ENCODE measurements around the gene ACP7.
"Not testable (repeated sequence)": the region's sequence is repeated elsewhere in the genome, so short reads cannot be mapped to it uniquely, and the experiment has no call there.

Gene ACP7

DNA sequence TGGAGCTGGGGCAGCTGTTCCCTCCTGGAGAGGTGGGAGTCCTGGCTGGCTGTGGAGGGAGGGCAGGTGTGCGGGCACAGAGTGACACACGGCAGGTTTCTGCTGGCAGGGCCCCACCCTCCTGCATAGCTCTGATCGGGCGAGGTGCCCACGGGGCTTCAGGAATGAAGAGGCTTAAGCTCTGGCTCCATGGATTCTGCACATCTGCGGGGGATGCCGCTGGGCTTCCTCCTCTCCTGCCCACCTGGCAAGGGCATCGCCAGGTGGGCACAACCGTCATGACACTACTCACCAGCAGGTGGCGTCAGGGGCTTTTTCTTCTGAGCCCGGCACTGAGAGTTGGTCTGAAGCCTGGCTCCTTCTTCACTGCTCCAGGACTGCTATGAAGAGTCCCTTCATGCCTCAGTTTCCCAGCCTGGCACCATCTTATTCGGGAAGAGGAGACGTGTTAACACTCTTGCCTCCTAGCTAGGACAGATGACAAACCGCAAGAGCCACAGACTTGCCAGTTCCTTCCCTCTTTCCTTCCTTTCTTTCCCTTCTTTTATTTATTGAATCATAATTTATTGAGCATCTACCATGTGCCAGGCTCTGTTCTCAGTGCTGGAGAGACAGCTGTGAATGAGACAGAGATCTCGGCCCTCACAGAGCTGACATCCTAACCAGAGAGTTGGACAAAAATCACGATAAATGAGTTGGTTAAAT, 26.2 kb downstream of the ACP7 start:
- peak; percentile 60 for DNase-seq

DNA sequence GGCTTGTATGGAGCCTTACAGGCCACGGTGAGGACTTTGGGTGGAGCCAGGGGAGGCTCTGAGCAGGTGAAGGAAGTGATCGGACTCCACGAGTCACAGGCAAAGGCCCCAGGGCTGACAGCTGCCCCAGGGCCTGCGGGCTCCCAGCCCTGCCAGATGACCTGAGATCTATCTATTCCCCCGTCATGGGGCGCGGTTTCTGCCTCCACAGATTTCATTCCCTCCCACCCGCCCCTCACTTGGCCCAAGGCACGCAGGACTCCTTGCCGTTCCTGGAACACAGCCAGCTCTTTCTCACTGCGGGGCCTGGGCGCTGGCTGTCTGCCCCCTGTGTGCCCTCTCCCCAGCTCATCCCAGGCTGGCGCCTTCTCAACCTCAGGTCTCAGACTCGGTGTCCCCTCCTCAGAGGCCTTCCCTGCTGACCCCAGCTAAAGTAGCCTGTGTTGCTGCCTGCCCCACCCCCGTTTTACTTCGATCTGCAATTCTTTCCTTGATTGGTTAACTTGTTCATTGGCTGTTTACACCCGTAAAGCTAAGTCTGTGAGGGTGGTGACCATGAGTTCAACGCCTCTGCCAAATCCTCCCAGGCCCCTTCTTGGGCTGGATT, 27.5 kb downstream of the ACP7 start:
- no peak for DNase-seq

DNA sequence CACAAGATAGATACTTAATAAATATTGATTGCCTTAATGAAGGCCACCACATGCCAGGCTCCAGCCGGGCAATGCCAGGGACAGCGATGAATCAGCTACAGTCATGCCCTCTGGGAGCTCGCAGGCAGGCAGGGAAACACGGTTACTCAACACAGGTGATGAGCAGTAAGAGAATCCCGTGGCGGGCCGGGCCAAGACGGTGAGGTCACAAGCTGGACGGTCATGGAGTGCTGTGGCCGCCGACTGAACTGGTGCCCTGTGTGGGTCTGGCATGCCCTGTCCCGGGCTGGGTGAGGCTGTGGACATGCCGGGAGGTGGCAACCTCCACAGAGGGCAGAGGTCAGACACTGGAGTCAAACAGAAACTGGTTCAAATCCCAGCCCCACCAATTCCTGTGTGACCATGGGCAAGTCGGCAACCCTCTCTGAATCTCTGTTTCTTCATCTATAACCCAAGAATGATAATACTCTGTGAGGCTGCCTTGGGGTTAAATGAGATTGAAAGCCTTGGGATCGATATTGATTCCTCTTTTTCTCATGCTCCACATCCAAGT, 28.2 kb downstream of the ACP7 start:
- no peak for DNase-seq

DNA sequence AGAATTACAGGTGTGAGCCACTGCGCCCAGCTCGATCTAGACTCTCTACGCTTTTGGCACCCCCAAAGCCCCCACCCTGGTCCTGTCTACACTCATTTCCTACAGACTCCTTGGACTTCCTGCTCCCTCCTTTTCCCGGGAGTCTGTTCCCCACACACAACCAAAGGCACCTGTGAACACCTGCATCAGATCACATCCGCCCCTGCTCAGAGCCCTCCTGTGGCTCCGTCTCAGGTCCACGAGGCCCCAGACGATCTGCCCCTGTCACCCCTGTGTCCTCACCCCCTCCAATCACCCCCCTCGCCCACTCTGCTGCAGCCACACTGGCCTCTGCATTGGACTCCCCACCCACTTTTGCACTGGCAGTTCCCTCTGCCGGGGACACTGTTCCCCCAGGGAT, 29.0 kb downstream of the ACP7 start:
- DNase-seq: no peak

- DNase-seq: no peak
Observed at GRCh38 chr19:39115105-39115847, 31.1 kb downstream of the ACP7 start.

DNA sequence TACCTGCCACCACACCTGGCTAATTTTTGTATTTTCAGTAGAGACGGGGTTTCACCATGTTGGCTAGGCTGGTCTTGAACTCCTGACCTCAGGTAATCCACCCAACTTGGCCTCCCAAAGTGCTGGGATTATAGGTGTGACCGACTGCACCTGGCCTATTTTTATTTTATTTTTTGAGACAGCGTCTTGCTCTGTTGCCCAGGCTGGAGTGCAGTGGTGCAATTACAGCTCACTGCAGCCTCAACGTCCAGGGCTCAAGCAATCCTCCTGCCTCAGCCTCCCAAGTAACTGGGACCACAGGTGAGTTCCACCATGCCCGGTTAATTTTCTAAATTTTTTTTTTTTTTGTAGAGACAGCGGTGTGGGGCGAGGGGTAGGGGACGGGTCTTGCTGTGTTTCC, 32.9 kb downstream of the ACP7 start:
- DNase-seq: not testable (repeated sequence)

DNA sequence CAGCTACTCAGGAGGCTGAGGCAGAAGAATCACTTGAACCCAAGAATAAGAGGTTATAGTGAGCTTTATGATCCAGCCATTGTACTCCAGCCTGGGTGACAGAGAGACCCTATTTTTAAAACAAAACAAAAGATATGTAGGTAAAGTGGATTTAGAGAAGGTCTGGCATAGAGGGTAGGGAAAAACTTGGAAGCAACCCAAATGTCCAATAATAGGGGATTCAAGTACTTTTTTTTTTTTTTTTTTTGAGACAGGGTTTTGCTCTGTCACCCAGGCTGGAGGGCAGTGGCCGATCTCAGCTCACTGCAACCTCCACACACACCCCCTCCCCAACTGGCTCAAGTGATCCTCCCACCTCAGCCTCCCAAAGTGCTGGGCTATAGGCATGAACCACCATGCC, 35.7 kb downstream of the ACP7 start:
- no peak for DNase-seq

DNA sequence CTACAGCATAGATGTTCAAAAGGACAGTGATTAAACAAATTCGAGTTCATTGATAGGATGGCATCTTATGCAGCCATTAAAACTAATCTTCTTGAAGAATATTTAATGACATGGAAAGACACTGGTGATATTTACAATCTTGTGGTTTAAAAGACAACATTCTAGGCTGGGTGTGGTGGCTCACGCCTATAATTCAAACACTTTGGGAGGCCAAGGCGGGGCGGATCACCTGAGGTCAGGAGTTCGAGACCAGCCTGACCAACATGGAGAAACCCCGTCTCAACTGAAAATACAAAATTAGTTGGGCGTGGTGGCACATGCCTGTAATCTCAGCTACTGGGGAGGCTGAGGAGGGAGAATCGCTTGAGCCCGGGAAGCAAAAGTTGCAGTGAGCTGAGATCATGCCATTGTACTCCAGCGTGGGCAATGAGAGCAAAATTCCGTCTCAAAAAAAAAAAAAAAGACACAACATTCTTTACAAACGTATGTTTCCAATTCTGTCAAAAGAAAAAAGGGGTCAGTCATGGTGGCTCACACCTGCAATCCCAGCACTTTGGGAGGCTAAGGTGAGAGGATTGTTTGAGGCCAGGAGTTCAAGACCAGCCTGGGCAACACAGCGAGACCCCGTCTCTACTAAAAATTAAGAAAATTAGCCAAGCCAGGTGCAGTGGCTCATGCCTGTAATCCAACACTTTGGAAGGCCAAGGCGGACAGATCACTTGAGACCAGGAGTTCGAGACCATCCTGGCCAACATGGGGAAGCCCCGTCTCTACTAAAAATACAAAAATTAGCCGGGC, 39.0 kb downstream of the ACP7 start:
- DNase-seq: no peak

GRCh38 chr19:39124136-39124764, 40.1 kb downstream of the ACP7 start:
- DNase-seq: no peak

GRCh38 chr19:39125199-39125553, 41.0 kb downstream of the ACP7 start:
- no peak for DNase-seq

DNA sequence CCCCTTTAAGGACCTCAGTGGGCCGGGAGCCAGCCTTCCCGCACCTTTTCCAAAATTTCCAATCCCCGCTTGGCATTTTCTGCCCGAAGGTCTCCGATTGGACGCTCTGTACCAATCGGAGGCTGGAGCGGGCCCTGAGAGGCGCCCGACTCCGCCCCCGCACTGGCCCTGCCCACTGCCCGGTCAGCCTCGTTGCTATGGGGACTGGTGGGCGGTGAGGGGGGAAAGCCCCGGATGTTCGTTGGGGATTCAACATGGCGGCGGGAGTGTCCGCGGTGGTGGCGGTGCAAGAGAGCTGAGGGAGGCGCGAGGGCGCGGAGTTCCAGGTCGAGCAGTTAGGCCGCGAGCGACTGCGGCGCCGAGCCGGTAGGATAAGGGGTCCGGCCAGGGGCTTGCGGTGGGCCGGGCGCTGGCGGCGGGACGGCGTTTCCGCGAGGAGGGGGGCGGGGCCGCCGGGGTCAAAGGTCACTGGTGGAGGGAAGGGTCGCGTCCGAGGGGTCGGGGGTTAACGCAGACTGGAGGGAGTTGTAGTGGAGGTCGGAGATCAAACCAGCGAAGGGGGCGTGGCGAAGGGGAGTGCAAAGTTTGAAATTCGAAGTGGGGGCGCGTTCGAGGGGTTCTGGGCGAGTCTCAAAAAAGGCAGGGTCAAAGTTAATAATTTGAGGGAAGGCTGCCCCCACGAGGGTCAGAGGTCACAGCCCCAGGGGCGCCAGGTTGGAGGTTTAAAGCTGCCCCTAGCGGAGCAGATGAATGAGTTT, 41.6 kb downstream of the ACP7 start, which contains the start of gene PAK4:
TSS of gene PAK4 (plus strand) at position 233 of the 758 bp plus-strand sequence. CDS start 43,768 bp downstream, outside the sequence.
- peak; percentile 88 for DNase-seq

DNA sequence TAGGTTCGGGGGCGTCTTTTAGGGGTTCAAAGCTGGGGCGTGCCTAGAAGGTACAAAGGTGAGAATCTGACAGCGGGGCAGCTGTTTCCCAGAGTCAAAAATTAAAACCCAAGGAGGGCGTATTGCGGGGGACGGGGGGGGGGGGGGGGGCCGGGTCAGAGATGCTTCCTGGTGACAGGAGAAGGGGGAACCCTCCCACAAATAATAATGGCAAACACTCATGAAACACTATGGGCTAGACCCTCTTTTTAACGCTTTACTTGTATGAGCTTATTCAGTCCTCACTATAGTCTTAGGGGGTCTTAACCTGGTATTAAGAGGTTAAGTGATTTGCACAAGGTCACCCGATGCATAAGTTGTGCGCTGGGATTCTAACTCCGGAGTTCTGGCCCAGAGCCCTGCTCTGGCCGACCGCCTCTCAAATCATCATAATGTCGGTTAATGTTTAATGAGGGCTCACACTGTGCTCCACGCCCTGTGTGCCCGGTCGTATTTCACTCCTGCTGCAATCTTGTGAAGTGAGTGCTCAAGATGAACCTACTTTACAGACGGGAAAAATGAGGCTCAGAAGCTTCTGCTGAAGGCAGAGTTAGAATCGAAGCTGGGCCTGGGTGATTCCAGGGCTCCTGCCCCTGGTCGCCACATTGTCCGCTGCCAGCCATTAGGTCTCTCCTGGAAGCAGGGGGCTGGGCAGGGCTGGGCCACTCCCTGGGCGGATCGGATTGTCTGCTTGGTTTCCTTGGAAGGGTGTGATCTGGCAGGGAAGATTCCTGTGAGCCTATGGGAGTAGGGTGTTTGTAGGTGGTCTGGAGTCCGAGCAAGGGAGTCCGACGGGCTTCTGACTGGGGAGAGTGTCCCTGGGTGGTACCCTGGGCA, 42.4 kb downstream of the ACP7 start:
- peak; percentile 54 for DNase-seq

DNA sequence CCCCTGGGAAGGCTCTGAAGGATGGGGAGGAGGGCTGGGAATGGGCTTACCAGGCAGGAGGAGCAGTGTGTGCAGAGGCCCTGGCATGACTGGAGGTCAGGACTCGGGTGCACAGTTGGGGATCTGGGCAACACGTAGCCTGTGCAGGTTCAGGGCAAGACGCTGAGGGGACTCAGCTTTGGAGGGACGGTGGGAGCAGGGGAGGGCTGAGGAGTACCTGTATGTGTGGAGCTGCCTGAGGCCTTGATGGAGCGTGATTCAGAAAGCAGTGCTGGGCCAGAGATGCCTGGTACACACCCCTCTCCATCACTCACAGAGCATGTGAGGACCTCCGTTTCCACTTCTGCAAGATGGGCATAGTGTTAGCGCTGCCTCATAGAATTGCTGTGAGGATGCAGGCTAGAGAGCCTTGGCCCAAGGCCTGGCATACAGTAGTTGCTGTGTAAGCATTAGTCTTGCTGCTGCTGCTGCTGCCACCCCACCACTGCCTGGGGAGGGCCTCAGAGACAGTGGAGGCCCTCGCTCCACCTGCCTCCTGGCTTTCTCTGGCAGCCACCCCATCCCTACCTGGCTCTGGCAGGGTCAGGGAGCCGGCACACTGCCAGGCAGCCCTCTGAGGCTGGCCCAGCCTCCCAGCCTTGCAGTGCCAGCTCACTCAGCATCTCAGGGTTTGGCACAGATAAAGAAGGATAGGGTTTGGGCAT, 43.8 kb downstream of the ACP7 start:
- DNase-seq: no peak

- DNase-seq: no peak
Observed at GRCh38 chr19:39128516-39129079, 44.4 kb downstream of the ACP7 start.

GRCh38 chr19:39129116-39129515, 44.9 kb downstream of the ACP7 start:
- DNase-seq: no peak

DNA sequence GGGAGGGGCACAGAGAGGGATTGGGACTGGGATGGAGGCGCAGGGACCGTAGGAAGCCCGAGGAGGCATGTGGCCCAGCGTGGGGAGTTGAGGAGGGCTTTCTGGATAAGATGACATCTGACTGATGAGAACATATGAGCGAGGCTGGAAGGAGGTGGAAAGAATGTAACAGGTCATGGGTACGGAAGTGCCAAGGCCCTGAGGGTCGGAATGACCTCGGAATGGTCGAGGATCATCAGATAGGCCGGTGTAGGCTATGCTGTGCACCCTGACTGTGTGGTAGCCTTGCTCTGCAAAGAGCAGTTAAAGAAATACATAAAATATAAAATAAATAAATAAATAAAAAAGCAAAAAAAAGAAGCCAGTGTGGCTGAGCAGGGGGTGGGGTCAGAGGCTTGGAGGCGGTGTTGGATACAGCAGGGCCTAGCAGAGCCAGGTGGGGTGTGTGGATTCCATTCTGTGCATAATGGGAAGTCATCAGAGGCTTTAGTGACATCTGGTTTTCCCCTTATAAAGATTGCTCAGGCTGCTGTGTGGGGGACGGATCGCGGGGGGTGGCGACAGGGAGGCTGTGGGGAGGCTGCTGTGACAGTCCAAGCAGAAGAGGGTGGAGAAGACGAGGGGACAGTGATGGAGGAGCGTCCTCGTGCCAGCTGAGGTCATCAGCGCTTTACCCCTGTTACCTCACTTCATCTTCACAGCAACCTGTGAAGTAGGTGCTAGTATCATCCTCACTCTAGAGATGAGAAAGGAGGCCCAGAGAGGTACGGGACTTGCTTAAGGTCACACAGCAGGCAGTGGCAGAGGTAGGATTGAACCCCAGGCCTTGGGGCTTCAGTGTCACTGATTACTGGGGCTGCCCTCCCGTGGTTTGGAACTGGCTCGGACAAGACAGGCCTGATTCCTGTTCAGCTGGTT, 46.4 kb downstream of the ACP7 start:
- no peak for DNase-seq

GRCh38 chr19:39131255-39131755, 47.1 kb downstream of the ACP7 start:
- no peak for DNase-seq

All from right kidney (tissue), 1 donor.